GM23338 (cell line): Measurements from ENCODE around the gene SH3RF3.

ENCODE experiments used
- CREB1 ChIP-seq: fragments of 250-450 bp; sonication (Bioruptor Pico); IDR thresholded peaks from 2 replicates; pipeline ENCODE4 v1.5.0; 2020; ENCODE audit warnings: low read depth, mild to moderate bottlenecking, moderate library complexity
- CTCF ChIP-seq, 2 experiments: fragments of 200-600 bp in 1 of 2; sonication (generic) in 1 of 2; conservative IDR thresholded peaks; 2 replicates each; pipeline versions ENCODE4 v1.5.1 to v1.6.1; 2016 to 2017; ENCODE audit warnings: antibody characterized with exemption in 2 of 2, low read depth in 2 of 2, mild to moderate bottlenecking in 2 of 2, moderate library complexity in 1 of 2
- EZH2 ChIP-seq: fragments of 200-600 bp; sonication (generic); IDR thresholded peaks from one replicate; pipeline ENCODE4 v1.8.0; 2017; ENCODE audit warnings: antibody characterized with exemption, mild to moderate bottlenecking, low read depth; ENCODE audit not compliant: unreplicated experiment
- EZH2phosphoT487 ChIP-seq: fragments of 200-600 bp; sonication (generic); IDR thresholded peaks from one replicate; pipeline ENCODE4 v1.8.1; 2018; ENCODE audit warnings: antibody characterized with exemption; ENCODE audit not compliant: unreplicated experiment
- JUNB ChIP-seq: IDR thresholded peaks from one replicate; pipeline ENCODE4 v1.6.1; 2016; ENCODE audit warnings: antibody characterized with exemption; ENCODE audit not compliant: unreplicated experiment
- POLR2AphosphoS5 ChIP-seq: IDR thresholded peaks from 2 replicates; pipeline ENCODE4 v1.6.1; 2016; ENCODE audit warnings: antibody characterized with exemption, low read depth
- REST ChIP-seq: IDR thresholded peaks from one replicate; pipeline ENCODE4 v1.6.1; 2018; ENCODE audit warnings: antibody characterized with exemption; ENCODE audit not compliant: unreplicated experiment

- TF ChIP-seq EZH2 = no peak
- no peak for TF ChIP-seq CTCF (conservative IDR thresholded peaks at IDR 0.05; ENCODE audit: low read depth in 2 of 2)
- no peak for TF ChIP-seq REST
- TF ChIP-seq EZH2phosphoT487 = no peak
- no peak for TF ChIP-seq CREB1 (CRISPR knock-in tag)
- TF ChIP-seq JUNB = no peak
- no peak for TF ChIP-seq POLR2AphosphoS5
These were observed 133.1 kb downstream of the SH3RF3 start for GRCh38 chr2:109261906-109262631.
